B cell (primary cell): ENCODE results near the gene FGF18. TPM values are rescaled to one million over a fixed set of nuclear protein-coding genes. Genes with fewer than 3 reads are reported as not detected.

Source experiments
- ATAC-seq: fragments of 200-7000 bp; cut with Tn5 transposase; one replicate; pipeline ENCODE4 v1.10.0; 2021; ENCODE audit warnings: low read depth, mild to moderate bottlenecking, moderate number of reproducible peaks, moderate library complexity
- CTCF ChIA-PET: fragments of 350-600 bp; sonication (Branson Sonifier 250); formaldehyde crosslinking; loops from one replicate; lab custom pipeline; 2021; ENCODE audit warnings: antibody characterized with exemption, inconsistent platforms; lab: Charles Lee
- POLR2A ChIA-PET: fragments of 350-600 bp; sonication (Branson Sonifier 250); formaldehyde crosslinking; loops from one replicate; lab custom pipeline; 2021; ENCODE audit warnings: antibody characterized with exemption; lab: Charles Lee
- DNase-seq: peaks from one replicate; pipeline ENCODE4 v3.0.0; 2013
- H2AFZ ChIP-seq: 2 replicates; pipeline ENCODE4 v1.6.1; 2012; ENCODE audit warnings: mild to moderate bottlenecking, low read depth, low read length; ENCODE audit not compliant: insufficient read depth, poor library complexity, severe bottlenecking
- H3K27ac ChIP-seq, 2 donors: 1 replicate in 1 of 2; 2 replicates in 1 of 2; pipeline ENCODE4 v1.5.1; 2012 to 2013; ENCODE audit warnings: low read length in 2 of 2, mild to moderate bottlenecking in 2 of 2, moderate library complexity in 1 of 2
- H3K27me3 ChIP-seq, 4 experiments: fragments of 200-600 bp in 1 of 4; sonication (generic) in 1 of 4; replicated peaks in 1 of 4; 1 replicate in 2 of 4; 2 replicates in 2 of 4; pipeline versions ENCODE4 v1.6.1 to v1.7.0; 2013 to 2016; ENCODE audit warnings: low read length in 3 of 4, mild to moderate bottlenecking in 2 of 4, mixed read lengths in 1 of 4, moderate library complexity in 1 of 4; ENCODE audit not compliant: insufficient read depth in 4 of 4, control insufficient read depth in 3 of 4; ENCODE audit errors: control extremely low read depth in 1 of 4
- H3K36me3 ChIP-seq, 2 experiments: replicated peaks in 1 of 2; 1 replicate in 1 of 2; 2 replicates in 1 of 2; pipeline versions ENCODE4 v1.6.1 to v1.7.1; 2013; ENCODE audit warnings: low read length in 1 of 2; ENCODE audit not compliant: insufficient read depth in 2 of 2, control insufficient read depth in 1 of 2; ENCODE audit errors: control extremely low read depth in 1 of 2, extremely low read depth in 1 of 2
- H3K4me1 ChIP-seq, 2 donors: fragments of 200-600 bp in 1 of 2; sonication (generic) in 1 of 2; 1 replicate in 1 of 2; 2 replicates in 1 of 2; pipeline versions ENCODE4 v1.5.1 to v1.6.1; 2013 to 2017; ENCODE audit warnings: low read length in 2 of 2; ENCODE audit not compliant: control insufficient read depth in 2 of 2, insufficient read depth in 2 of 2
- H3K4me2 ChIP-seq: replicated peaks from 2 replicates; pipeline ENCODE3; 2012; ENCODE audit warnings: mild to moderate bottlenecking, low read depth, low read length; ENCODE audit not compliant: poor library complexity, severe bottlenecking
- H3K4me3 ChIP-seq, 5 experiments: fragments of 200-600 bp in 1 of 5; sonication (generic) in 1 of 5; 1 replicate in 3 of 5; 2 replicates in 2 of 5; pipeline versions ENCODE4 v1.5.1 to v1.7.0; 2011 to 2016; ENCODE audit warnings: low read length in 4 of 5, mild to moderate bottlenecking in 4 of 5, low read depth in 2 of 5, control low read depth in 1 of 5, moderate library complexity in 1 of 5; ENCODE audit not compliant: insufficient read depth in 1 of 5; ENCODE audit errors: control extremely low read depth in 1 of 5, extremely low read depth in 1 of 5
- H3K79me2 ChIP-seq: fragments of 200-600 bp; sonication (generic); one replicate; pipeline ENCODE4 v1.6.0; 2016; ENCODE audit warnings: low read length; ENCODE audit not compliant: control insufficient read depth, insufficient read depth
- H3K9ac ChIP-seq: fragments of 200-600 bp; sonication (generic); 2 replicates; pipeline ENCODE4 v1.6.1; 2017; ENCODE audit warnings: mild to moderate bottlenecking, low read length, moderate library complexity
- H3K9me3 ChIP-seq, 3 donors: one replicate each; pipeline versions ENCODE4 v1.6.1 to v1.7.1; 2013; ENCODE audit warnings: low read length in 2 of 3; ENCODE audit not compliant: control insufficient read depth in 2 of 3, insufficient read depth in 1 of 3; ENCODE audit errors: control extremely low read depth in 1 of 3
- H4K20me1 ChIP-seq: 2 replicates; pipeline ENCODE4 v1.6.0; 2012; ENCODE audit warnings: mild to moderate bottlenecking, low read length; ENCODE audit not compliant: insufficient read depth, control insufficient read depth, poor library complexity, severe bottlenecking
- H3K27ac Mint-ChIP-seq: one replicate; pipeline ENCODE4 v1.8.0; 2021; ENCODE audit warnings: mixed read lengths
- H3K27me3 Mint-ChIP-seq: one replicate; pipeline ENCODE4 v1.8.0; 2021; ENCODE audit warnings: mixed read lengths
- H3K4me1 Mint-ChIP-seq: one replicate; pipeline ENCODE4 v1.8.0; 2021; ENCODE audit warnings: mixed read lengths
- H3K4me3 Mint-ChIP-seq: one replicate; pipeline ENCODE4 v1.8.0; 2021; ENCODE audit warnings: mixed read lengths
- H3K9me3 Mint-ChIP-seq: one replicate; pipeline ENCODE4 v1.8.0; 2022; ENCODE audit warnings: mixed read lengths; ENCODE audit not compliant: insufficient read depth
- EZH2 ChIP-seq: IDR thresholded peaks from 2 replicates; pipeline ENCODE4 v1.6.1; 2012; ENCODE audit warnings: borderline replicate concordance, low read depth, mild to moderate bottlenecking, moderate library complexity, low read length; ENCODE audit not compliant: insufficient read depth, poor library complexity, severe bottlenecking
- WGBS: methylation state at CpG from one replicate; pipeline ENCODE4 v1.1.5; 2013; ENCODE audit warnings: missing lambda C conversion rate; ENCODE audit not compliant: insufficient coverage; 5-methylcytosine and 5-hydroxymethylcytosine counted together
- intact Hi-C: fragments of 100-400 bp; cut with micrococcal nuclease; formaldehyde crosslinking; loops from one replicate; pipeline ENCODE4 v1.10.0; 2022
- polyA plus RNA-seq: library from polyadenylated mRNA; depleted of rRNA; stranded (reverse); fragments of >200 nt; gene quantifications from 2 replicates; pipeline ENCODE4 v1.2.3, GENCODE V29; 2012
- total RNA-seq, 2 donors: library from RNA; stranded (reverse); fragments of 120-200 nt in 1 of 2; gene quantifications; 1 replicate in 1 of 2; 2 replicates in 1 of 2; pipeline versions ENCODE4 v1.2.3 to v1.2.4, GENCODE V29; 2013 to 2022
- TF ChIP-seq, protein P1 (sequence below): fragments of 200-600 bp; IDR thresholded peaks from one replicate; pipeline ENCODE4 v1.8.0; 2022; ENCODE audit warnings: antibody characterized with exemption, mild to moderate bottlenecking

Gene FGF18
- total and polyA plus RNA-seq, 2 donors (not counting 1 experiment from before 2014, with no cell fraction given) = 0.06 to 0.15 TPM

DNA sequence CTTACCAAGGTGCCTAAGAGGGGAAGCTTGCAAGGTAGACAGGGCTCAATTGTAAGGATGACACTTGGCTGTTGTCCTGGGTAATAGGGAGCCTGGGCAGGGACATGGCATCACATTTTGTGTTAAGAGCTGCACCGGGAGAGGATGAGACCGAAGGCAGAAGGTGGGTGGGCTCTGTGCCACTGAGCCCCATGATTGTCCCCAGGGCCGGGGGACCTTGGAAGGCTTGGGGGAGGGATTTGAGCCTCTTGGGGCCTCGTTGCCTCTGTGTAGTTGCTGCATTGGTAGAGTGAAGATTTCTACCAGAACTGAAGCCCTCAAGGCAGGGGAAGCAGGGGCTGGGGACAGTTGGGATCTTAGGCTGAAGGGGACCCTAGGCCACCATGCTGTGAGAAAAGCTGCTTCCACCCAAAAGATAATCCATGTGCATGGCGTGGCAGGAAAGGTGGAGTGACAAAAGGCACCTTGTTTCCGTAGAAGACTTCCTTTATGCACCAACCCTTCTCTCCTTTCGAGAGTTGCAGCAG lies 11.9 kb downstream of the FGF18 start:
- Histone ChIP-seq H3K27me3 (peaks cover 0 to 2% (median 0%) of the 10 kb centered on the region in 4 experiments), H3K79me2 (no peaks in the 10 kb centered on the region), H3K9me3 (no peaks in the 10 kb centered on the region), H3K4me3 (no peak overlapping the region), H3K9ac (no peak overlapping the region), H2AFZ (no peak overlapping the region), H3K27ac (no peak overlapping the region), H3K4me1 (no peaks in the 10 kb centered on the region), H3K36me3 (no peaks in the 10 kb centered on the region), H4K20me1 (no peaks in the 10 kb centered on the region), H3K4me2 (no peak overlapping the region)
- 82% methylated on average over 7 of the region's 7 CpGs for WGBS
- POLR2A ChIA-PET = no interaction called here
- DNase-seq (no peak), ATAC-seq (no peak)
- intact Hi-C loops = no loop called here
- Mint-ChIP-seq H3K27ac (no peak overlapping the region), H3K4me1 (no peaks in the 10 kb centered on the region), H3K9me3 (no peaks in the 10 kb centered on the region), H3K4me3 (no peak overlapping the region), H3K27me3 (peaks cover 3% of the 10 kb centered on the region)
- CTCF ChIA-PET = no interaction called here
- TF ChIP-seq, protein P1, sequence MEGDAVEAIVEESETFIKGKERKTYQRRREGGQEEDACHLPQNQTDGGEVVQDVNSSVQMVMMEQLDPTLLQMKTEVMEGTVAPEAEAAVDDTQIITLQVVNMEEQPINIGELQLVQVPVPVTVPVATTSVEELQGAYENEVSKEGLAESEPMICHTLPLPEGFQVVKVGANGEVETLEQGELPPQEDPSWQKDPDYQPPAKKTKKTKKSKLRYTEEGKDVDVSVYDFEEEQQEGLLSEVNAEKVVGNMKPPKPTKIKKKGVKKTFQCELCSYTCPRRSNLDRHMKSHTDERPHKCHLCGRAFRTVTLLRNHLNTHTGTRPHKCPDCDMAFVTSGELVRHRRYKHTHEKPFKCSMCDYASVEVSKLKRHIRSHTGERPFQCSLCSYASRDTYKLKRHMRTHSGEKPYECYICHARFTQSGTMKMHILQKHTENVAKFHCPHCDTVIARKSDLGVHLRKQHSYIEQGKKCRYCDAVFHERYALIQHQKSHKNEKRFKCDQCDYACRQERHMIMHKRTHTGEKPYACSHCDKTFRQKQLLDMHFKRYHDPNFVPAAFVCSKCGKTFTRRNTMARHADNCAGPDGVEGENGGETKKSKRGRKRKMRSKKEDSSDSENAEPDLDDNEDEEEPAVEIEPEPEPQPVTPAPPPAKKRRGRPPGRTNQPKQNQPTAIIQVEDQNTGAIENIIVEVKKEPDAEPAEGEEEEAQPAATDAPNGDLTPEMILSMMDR = no peak
- TF ChIP-seq EZH2 = no peak

DNA sequence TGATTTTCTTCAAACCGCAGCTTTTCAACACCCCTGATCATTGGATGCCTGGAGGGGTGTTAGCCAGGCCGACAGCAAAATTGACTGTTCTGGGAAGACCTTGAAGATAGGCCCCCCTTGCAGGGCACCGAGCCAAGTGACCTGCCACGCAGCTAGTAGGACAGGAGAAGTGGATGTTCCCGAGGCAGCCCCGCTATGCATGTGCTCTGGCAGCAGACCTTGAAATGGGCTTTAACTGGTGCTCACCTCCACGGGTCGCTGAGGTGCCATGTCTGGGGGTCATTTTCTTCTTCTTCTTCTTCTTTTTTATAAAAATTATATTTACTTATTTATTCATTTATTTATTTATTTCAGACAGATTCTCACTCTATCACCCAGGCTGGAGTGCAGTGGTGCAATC lies 12.6 kb downstream of the FGF18 start:
- Mint-ChIP-seq H3K4me3 (no peak overlapping the region), H3K27me3 (peaks cover 3% of the 10 kb centered on the region), H3K9me3 (no peaks in the 10 kb centered on the region), H3K27ac (no peak overlapping the region), H3K4me1 (no peaks in the 10 kb centered on the region)
- ChIA-PET CTCF (interaction anchor here (0.6 kb wide), 1 partner anchor 223 kb away, joined by 3 read pairs; no protein-coding TSS in a partner anchor), POLR2A (no interaction called here)
- H3K4me2 ChIP-seq = no peak overlapping the region
- H3K79me2 ChIP-seq = no peaks in the 10 kb centered on the region
- no peak overlapping the region for H2AFZ ChIP-seq
- H4K20me1 ChIP-seq = no peaks in the 10 kb centered on the region
- no peak overlapping the region for H3K9ac ChIP-seq
- ATAC-seq (no peak), DNase-seq (no peak)
- H3K27ac ChIP-seq = no peak overlapping the region
- intact Hi-C loops = no loop called here
- H3K9me3 ChIP-seq = no peaks in the 10 kb centered on the region
- 81% methylated on average over 6 of the region's 8 CpGs for WGBS
- no peaks in the 10 kb centered on the region for H3K36me3 ChIP-seq
- no peaks in the 10 kb centered on the region for H3K4me1 ChIP-seq
- H3K27me3 ChIP-seq = no peaks in the 10 kb centered on the region
- TF ChIP-seq, protein P1 = no peak
- no peak for TF ChIP-seq EZH2
- no peak overlapping the region for H3K4me3 ChIP-seq
